ENCODE results near the gene MUC6.
"Not testable (repeated sequence)": the region's sequence is repeated elsewhere in the genome, so short reads cannot be mapped to it uniquely, and the experiment has no call there.

The MUC6 gene

GRCh38 chr11:987671-988070, 48.8 kb downstream of the MUC6 start:
- no peak for DNase-seq (ENCODE audit: low read depth in 2 of 2, low spot score in 1 of 2)

- no peak for DNase-seq (ENCODE audit: low read depth in 2 of 2, low spot score in 1 of 2)
Observed at GRCh38 chr11:986952-987305, 49.6 kb downstream of the MUC6 start.

GRCh38 chr11:986270-986951, 50.1 kb downstream of the MUC6 start:
- no peak for DNase-seq (ENCODE audit: low read depth in 2 of 2, low spot score in 1 of 2)

- no peak for DNase-seq (ENCODE audit: low read depth in 2 of 2, low spot score in 1 of 2)
Observed at GRCh38 chr11:985848-986247, 50.7 kb downstream of the MUC6 start.

DNA sequence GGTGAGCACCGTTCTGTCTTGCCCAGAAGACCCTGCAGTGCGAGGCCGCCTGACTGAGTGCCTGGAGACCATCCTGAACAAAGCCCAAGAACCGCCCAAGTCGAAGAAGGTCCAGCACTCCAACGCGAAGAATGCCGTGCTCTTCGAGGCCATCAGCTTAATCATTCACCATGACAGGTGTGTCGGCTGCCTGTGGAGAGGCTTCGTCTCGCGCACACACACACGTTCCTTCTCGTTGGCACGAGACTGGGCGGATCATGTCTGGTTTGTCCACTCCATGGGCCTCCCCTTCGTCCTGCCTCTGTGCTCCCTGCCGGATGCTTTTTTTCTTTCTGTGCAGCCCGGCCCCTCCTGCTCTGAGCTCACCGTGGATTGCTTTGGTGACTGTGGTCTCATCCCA, 51.1 kb downstream of the MUC6 start:
- no peak for DNase-seq (ENCODE audit: low read depth in 2 of 2, low spot score in 1 of 2)

DNA sequence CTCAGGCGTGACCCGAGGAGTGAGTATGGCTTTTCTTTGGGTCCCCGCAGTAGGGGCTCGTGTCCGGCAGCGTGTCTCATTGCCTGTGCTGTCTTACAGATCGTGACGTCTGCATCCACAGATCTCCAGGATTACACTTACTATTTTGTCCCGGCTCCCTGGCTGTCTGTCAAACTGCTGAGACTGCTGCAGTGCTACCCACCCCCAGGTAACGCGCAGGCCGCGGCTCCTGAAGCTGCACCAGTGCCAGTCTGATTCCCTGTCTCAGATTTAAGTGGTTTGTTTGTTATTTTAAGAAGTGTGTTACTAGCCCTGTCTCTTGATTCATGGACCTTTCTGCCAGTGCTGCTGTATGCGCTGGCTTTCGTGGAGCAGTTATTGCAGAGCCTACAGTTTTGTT, 52.0 kb downstream of the MUC6 start:
- no peak for DNase-seq (ENCODE audit: low read depth in 2 of 2, low spot score in 1 of 2)

- DNase-seq (ENCODE audit: low read depth in 2 of 2, low spot score in 1 of 2) = no peak
Observed at GRCh38 chr11:981764-982163, 54.8 kb downstream of the MUC6 start.

GRCh38 chr11:980438-981357, 55.8 kb downstream of the MUC6 start:
- DNase-seq (ENCODE audit: low read depth in 2 of 2, low spot score in 1 of 2) = no peak

DNA sequence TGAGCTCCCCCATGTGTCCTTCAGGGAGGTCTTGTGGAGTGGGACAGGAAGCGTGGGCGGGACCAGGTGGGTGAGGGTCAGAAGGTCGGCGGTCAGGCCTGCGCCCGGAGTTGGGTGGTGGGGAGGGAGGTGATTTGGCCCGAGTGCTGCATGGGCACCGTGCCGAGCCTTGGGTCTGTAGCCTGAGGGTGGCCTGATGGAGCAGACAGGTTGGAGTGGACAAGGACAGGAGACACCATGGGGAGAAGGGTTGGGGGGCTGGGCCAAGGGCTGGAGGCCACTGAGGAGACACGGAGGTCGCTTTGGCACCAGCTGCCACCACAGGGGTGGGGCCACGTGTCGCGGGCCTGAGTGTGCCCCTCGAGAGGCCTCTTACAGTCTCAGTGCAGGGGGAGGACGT, 57.7 kb downstream of the MUC6 start:
- DNase-seq (ENCODE audit: low read depth in 2 of 2, low spot score in 1 of 2) = no peak

DNA sequence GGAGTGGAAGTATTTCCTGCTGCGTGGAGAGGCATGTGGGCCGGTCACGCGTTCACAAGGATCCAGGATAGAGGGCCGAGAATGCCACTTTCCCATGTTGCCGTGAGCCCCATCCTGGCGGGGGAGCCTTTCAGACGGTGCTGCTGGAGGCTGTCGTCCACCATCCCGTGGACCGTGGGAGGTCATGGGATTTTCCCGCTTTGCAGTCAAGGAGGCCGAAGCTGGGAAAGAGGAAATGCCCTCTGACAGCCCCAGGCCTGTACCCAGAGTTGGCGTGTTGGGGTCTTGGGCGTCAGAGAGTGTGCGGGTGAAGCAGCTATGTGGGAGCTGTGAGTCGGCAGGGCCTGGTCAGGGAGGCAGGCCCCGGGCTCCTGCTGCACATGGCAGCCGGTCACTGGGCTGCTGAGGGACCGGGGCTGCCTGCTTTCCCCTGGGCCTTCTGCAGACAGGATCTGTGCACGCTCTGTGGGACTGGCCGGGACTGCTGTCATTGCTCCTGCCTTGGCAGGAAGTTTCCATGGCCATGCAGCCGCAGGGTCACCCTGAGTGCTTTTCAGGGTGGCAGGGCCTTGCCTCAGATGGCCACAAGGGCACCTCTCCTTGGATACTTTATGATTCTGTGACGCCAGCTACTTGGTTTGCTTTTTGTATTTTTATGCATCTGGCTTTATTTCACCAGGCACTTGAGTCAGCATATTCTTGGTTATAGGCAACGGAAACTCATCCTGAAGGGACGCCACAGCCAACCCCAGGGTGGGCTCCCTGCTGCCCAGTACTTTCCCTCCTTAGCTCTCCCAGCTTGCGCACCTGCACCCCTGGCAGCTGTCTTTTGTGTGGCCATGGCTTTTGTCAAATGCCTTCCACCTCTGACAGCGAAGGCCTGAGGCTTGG, 58.4 kb downstream of the MUC6 start:
- DNase-seq (ENCODE audit: low read depth in 2 of 2, low spot score in 1 of 2) = no peak

GRCh38 chr11:976431-977160, 59.9 kb downstream of the MUC6 start:
- DNase-seq (ENCODE audit: low read depth in 2 of 2, low spot score in 1 of 2) = no peak

GRCh38 chr11:975827-976226, 60.7 kb downstream of the MUC6 start:
- no peak for DNase-seq (ENCODE audit: low read depth in 2 of 2, low spot score in 1 of 2)

- DNase-seq (ENCODE audit: low read depth in 2 of 2, low spot score in 1 of 2) = not testable (repeated sequence)
Observed at GRCh38 chr11:975376-975775, 61.1 kb downstream of the MUC6 start.

DNA sequence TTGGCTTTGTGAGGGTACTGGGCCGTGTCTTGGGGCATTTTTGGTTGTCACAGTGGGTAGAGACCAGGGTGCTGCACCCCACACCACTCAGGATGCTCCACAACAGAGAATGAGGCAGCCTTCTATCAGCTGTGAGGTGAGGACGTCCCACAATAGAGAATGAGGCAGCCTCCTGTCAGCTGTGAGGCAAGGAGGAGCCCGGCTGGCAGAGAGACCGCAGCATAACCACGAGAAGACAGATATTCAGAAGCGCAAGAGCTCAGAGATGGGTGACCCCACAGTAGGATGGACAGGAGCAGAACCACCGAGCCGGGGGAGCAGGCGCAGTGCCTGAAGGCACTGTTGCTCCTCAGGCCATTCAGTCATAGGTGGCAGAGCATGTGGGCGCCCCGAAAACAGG, 63.3 kb downstream of the MUC6 start:
- DNase-seq (ENCODE audit: low read depth in 2 of 2, low spot score in 1 of 2) = no peak

- no peak for DNase-seq (ENCODE audit: low read depth in 2 of 2, low spot score in 1 of 2)
Observed at GRCh38 chr11:972523-973211, 63.9 kb downstream of the MUC6 start.

DNA sequence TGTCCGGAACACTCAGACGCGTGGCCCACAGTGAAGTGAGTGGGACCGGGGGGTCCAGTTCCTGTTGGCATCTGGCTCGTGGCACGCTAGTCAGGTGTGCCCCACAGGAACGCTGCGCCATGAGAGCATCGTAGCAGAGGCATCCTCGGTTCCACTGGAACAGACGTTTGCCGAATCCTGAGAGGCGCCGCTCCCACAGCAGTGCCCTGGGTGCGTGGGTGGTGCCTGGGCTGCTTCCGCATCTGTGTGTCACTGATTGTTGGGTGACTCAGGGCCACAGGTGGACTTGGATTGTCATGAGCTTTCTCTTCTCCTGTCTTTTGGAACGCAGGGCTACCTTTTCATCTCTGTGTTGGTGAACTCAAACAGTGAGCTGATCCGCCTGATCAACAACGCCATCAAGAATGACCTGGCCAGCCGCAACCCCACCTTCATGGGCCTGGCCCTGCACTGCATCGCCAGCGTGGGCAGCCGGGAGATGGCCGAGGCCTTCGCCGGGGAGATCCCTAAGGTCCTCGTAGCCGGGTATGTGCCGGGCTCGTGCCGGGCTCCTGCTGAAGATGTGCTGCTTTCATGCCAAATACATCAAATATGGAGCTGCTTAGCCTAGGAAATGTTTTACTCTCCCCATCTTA, 64.7 kb downstream of the MUC6 start:
- DNase-seq (ENCODE audit: low read depth in 2 of 2, low spot score in 1 of 2) = no peak

GRCh38 chr11:971092-971690, 65.3 kb downstream of the MUC6 start:
- DNase-seq (ENCODE audit: low read depth in 2 of 2, low spot score in 1 of 2) = no peak

- DNase-seq (ENCODE audit: low read depth in 2 of 2, low spot score in 1 of 2) = no peak
Observed at GRCh38 chr11:970319-970871, 66.1 kb downstream of the MUC6 start.

- no peak for DNase-seq (ENCODE audit: low read depth in 2 of 2, low spot score in 1 of 2)
Observed at GRCh38 chr11:969651-970205, 66.8 kb downstream of the MUC6 start.

Data from stimulated activated CD8-positive, alpha-beta memory T cell treated with anti-CD3 and anti-CD28 coated beads, Interleukin-4, amount 100 ng/mL, for 1 hour (primary cell).